H9 (cell line): Measurements from ENCODE around the gene SYP. TPM values are rescaled to one million over a fixed set of nuclear protein-coding genes. Genes with fewer than 3 reads are reported as not detected.
"Not testable (repeated sequence)": the region's sequence is repeated elsewhere in the genome, so short reads cannot be mapped to it uniquely, and the experiment has no call there.

Source experiments
- DNase-seq: peaks from one replicate; pipeline ENCODE4 v3.0.0-alpha.2; 2017
- H2AFZ ChIP-seq: one replicate; pipeline ENCODE4 v1.6.1; 2013; ENCODE audit warnings: mild to moderate bottlenecking, low read length, control low read depth, moderate library complexity
- H2AK5ac ChIP-seq: 2 replicates; pipeline ENCODE4 v1.6.1; 2013; ENCODE audit warnings: low read length, control low read depth, mixed read lengths; ENCODE audit not compliant: insufficient read length
- H2BK120ac ChIP-seq: one replicate; pipeline ENCODE4 v1.6.1; 2013; ENCODE audit warnings: low read depth, mild to moderate bottlenecking, low read length, control low read depth, inconsistent platforms; ENCODE audit not compliant: poor library complexity, severe bottlenecking
- H2BK12ac ChIP-seq: 2 replicates; pipeline ENCODE4 v1.6.1; 2013; ENCODE audit warnings: low read length, control low read depth, mixed read lengths, low read depth; ENCODE audit not compliant: insufficient read length
- H2BK15ac ChIP-seq: 2 replicates; pipeline ENCODE4 v1.6.1; 2013; ENCODE audit warnings: low read depth, low read length, control low read depth
- H2BK20ac ChIP-seq: one replicate; pipeline ENCODE4 v1.6.1; 2013; ENCODE audit warnings: low read depth, mild to moderate bottlenecking, low read length, control low read depth, inconsistent platforms; ENCODE audit not compliant: poor library complexity, severe bottlenecking
- H2BK5ac ChIP-seq: 2 replicates; pipeline ENCODE4 v1.6.1; 2013; ENCODE audit warnings: low read length, control low read depth, mixed read lengths; ENCODE audit not compliant: insufficient read length
- H3K14ac ChIP-seq: 2 replicates; pipeline ENCODE4 v1.6.1; 2013; ENCODE audit warnings: low read length, control low read depth; ENCODE audit not compliant: insufficient read depth
- H3K18ac ChIP-seq: 2 replicates; pipeline ENCODE4 v1.6.1; 2013; ENCODE audit warnings: low read depth, mild to moderate bottlenecking, mixed read lengths, low read length, control low read depth; ENCODE audit not compliant: insufficient read length
- H3K23ac ChIP-seq: 2 replicates; pipeline ENCODE4 v1.6.1; 2013; ENCODE audit warnings: low read length, control low read depth, mixed read lengths, low read depth; ENCODE audit not compliant: insufficient read length
- H3K23me2 ChIP-seq: 2 replicates; pipeline ENCODE4 v1.6.1; 2013; ENCODE audit warnings: low read depth, mild to moderate bottlenecking, mixed read lengths, low read length, control low read depth; ENCODE audit not compliant: insufficient read length, poor library complexity, severe bottlenecking
- H3K27ac ChIP-seq: 2 replicates; pipeline ENCODE4 v1.5.1; 2013; ENCODE audit warnings: low read length, control low read depth, mixed read lengths, low read depth; ENCODE audit not compliant: insufficient read length
- H3K27me3 ChIP-seq: 2 replicates; pipeline ENCODE4 v1.6.1; 2013; ENCODE audit warnings: low read length, control low read depth, inconsistent platforms; ENCODE audit not compliant: insufficient read depth
- H3K4ac ChIP-seq: 2 replicates; pipeline ENCODE4 v1.6.1; 2013; ENCODE audit warnings: low read depth, mild to moderate bottlenecking, control low read depth, inconsistent platforms, low read length, moderate library complexity
- H3K4me1 ChIP-seq: 2 replicates; pipeline ENCODE4 v1.6.1; 2013; ENCODE audit warnings: low read length, control low read depth, inconsistent platforms; ENCODE audit not compliant: insufficient read depth
- H3K4me2 ChIP-seq: 2 replicates; pipeline ENCODE4 v1.6.1; 2013; ENCODE audit warnings: low read length, control low read depth, mixed read lengths; ENCODE audit not compliant: insufficient read length, insufficient read depth
- H3K56ac ChIP-seq: 2 replicates; pipeline ENCODE4 v1.6.1; 2013; ENCODE audit warnings: low read depth, mild to moderate bottlenecking, mixed read lengths, low read length, control low read depth; ENCODE audit not compliant: insufficient read length
- H3K79me1 ChIP-seq: 2 replicates; pipeline ENCODE4 v1.6.1; 2013; ENCODE audit warnings: low read depth, mild to moderate bottlenecking, moderate library complexity, low read length, control low read depth, inconsistent platforms; ENCODE audit not compliant: insufficient read depth, poor library complexity, severe bottlenecking
- H3K79me2 ChIP-seq: 2 replicates; pipeline ENCODE4 v1.6.1; 2013; ENCODE audit warnings: low read length, control low read depth, inconsistent platforms; ENCODE audit not compliant: insufficient read depth
- H3K9ac ChIP-seq: 2 replicates; pipeline ENCODE4 v1.6.1; 2013; ENCODE audit warnings: low read length, control low read depth, mixed read lengths; ENCODE audit not compliant: insufficient read length; ENCODE audit errors: extremely low read depth
- H3K9me3 ChIP-seq: one replicate; pipeline ENCODE4 v1.6.1; 2013; ENCODE audit warnings: low read depth, low read length, inconsistent platforms; ENCODE audit not compliant: control insufficient read depth
- H3T11ph ChIP-seq: one replicate; pipeline ENCODE4 v1.6.1; 2013; ENCODE audit warnings: mild to moderate bottlenecking, low read length, control low read depth, inconsistent platforms
- H4K20me1 ChIP-seq: one replicate; pipeline ENCODE4 v1.6.1; 2013; ENCODE audit not compliant: control insufficient read depth, insufficient read length, insufficient read depth
- H4K5ac ChIP-seq: 2 replicates; pipeline ENCODE4 v1.6.1; 2013; ENCODE audit warnings: low read depth, mild to moderate bottlenecking, mixed read lengths, low read length, control low read depth; ENCODE audit not compliant: insufficient read length
- H4K8ac ChIP-seq: replicated peaks from 2 replicates; pipeline ENCODE4 v1.6.1; 2013; ENCODE audit warnings: low read length, control low read depth, mixed read lengths, low read depth; ENCODE audit not compliant: insufficient read length
- H4K91ac ChIP-seq: 2 replicates; pipeline ENCODE4 v1.6.1; 2013; ENCODE audit warnings: low read depth, mild to moderate bottlenecking, moderate library complexity, mixed read lengths, low read length, control low read depth; ENCODE audit not compliant: insufficient read length
- H3K27ac Mint-ChIP-seq, 3 experiments: 2 replicates in 2 of 3; 3 replicates in 1 of 3; pipeline ENCODE4 v1.8.0; 2020 to 2021; ENCODE audit warnings: mixed read lengths in 3 of 3, mild to moderate bottlenecking in 1 of 3, moderate library complexity in 1 of 3
- H3K27me3 Mint-ChIP-seq: 2 replicates; pipeline ENCODE4 v1.8.0; 2021; ENCODE audit warnings: low read depth, mild to moderate bottlenecking, moderate library complexity, mixed read lengths
- H3K36me3 Mint-ChIP-seq, 3 experiments: 2 replicates in 2 of 3; 3 replicates in 1 of 3; pipeline ENCODE4 v1.8.0; 2020 to 2021; ENCODE audit warnings: low read depth in 3 of 3, mixed read lengths in 3 of 3; ENCODE audit not compliant: insufficient read depth in 1 of 3
- H3K4me1 Mint-ChIP-seq, 2 experiments: 2 replicates each; pipeline ENCODE4 v1.8.0; 2020; ENCODE audit warnings: mixed read lengths in 2 of 2
- H3K4me3 Mint-ChIP-seq, 2 experiments: 2 replicates in 1 of 2; 3 replicates in 1 of 2; pipeline ENCODE4 v1.8.0; 2020 to 2021; ENCODE audit warnings: mild to moderate bottlenecking in 2 of 2, mixed read lengths in 2 of 2, moderate library complexity in 1 of 2
- H3K9me3 Mint-ChIP-seq, 2 experiments: 2 replicates in 1 of 2; 3 replicates in 1 of 2; pipeline ENCODE4 v1.8.0; 2020; ENCODE audit warnings: mild to moderate bottlenecking in 2 of 2, mixed read lengths in 2 of 2, moderate library complexity in 1 of 2
- CTCF ChIP-seq: fragments of 200-600 bp; sonication (generic); conservative IDR thresholded peaks from 3 replicates; pipeline ENCODE4 v1.8.0; 2021; ENCODE audit warnings: antibody characterized with exemption, mild to moderate bottlenecking
- WGBS: extraction: QIAGEN DNeasy Blood & Tissue Kit; methylation state at CpG from one replicate; pipeline ENCODE4 v1.1.7; 2013; ENCODE audit warnings: missing lambda C conversion rate, low lambda C conversion rate, mixed read lengths; ENCODE audit not compliant: insufficient read length; ENCODE audit errors: extremely low coverage; 5-methylcytosine and 5-hydroxymethylcytosine counted together
- total RNA-seq: library from RNA; stranded (reverse); gene quantifications from 2 replicates; pipeline ENCODE4 v1.2.1, GENCODE V29; 2021

Gene SYP
- total RNA-seq, 1 experiment from 2014 or later, result 1.8 TPM

- not testable (repeated sequence) for H3K56ac ChIP-seq, H3K4me2 ChIP-seq, H3T11ph ChIP-seq, H3K9ac ChIP-seq, H4K20me1 ChIP-seq, H3K79me1 ChIP-seq, H3K27me3 ChIP-seq, H3K4me1 ChIP-seq, H3K27ac ChIP-seq, H3K4ac ChIP-seq, H3K23me2 ChIP-seq, H3K27ac Mint-ChIP-seq, H3K4me1 Mint-ChIP-seq, DNase-seq, H4K91ac ChIP-seq, H2BK20ac ChIP-seq, H3K14ac ChIP-seq, H3K4me3 Mint-ChIP-seq, H2AFZ ChIP-seq, H2BK12ac ChIP-seq, H2BK15ac ChIP-seq, H4K8ac ChIP-seq, H3K27me3 Mint-ChIP-seq, H2BK120ac ChIP-seq, H2BK5ac ChIP-seq, H3K23ac ChIP-seq, H3K18ac ChIP-seq, H2AK5ac ChIP-seq, H4K5ac ChIP-seq, H3K79me2 ChIP-seq
- H3K9me3 ChIP-seq, result peaks cover 18% of the 10 kb centered on the region
- no CpG with 5 or more reads among the region's 9 CpGs for WGBS
- TF ChIP-seq CTCF, result peak; percentile 60
- Mint-ChIP-seq H3K9me3 (peaks cover 68% of the 10 kb centered on the region in 2 experiments), H3K36me3 (peaks cover 0 to 15% (median 3%) of the 10 kb centered on the region in 3 experiments; a peak in 6 of 7 replicates)
These were observed 57.7 kb downstream of the SYP start for GRCh38 chrX:49142264-49142663.
